Measurements from ENCODE around the gene STRBP. TPM values are rescaled to one million over a fixed set of nuclear protein-coding genes. Genes with fewer than 3 reads are reported as not detected.
"Not testable (repeated sequence)": the region's sequence is repeated elsewhere in the genome, so short reads cannot be mapped to it uniquely, and the experiment has no call there.

The STRBP gene
- total RNA-seq, 1 experiment from 2014 or later = 36.7 TPM

DNA sequence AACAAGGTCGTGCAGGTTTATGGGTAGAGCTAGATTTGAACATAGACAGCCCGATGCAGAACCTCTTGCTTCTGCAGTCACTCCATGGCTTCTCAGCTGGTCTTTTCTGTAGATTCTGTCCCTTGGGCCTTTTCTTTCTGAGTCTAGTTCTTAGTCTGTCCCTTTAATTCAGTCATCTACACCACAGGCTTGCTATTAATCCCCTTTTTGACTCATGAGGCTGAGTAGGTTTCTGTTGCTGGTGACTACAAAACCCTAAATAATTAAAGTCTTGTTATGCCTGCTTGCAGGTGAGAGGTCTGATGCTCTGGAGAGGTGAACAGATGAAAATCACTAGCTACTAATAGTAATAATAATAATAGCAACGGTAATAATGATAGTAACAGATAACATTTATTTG, 19.3 kb upstream of the STRBP start:
- in situ Hi-C loops (cut with HindIII; ENCODE audit: low pct_unique_long_range_greater_than_20kb, low sequenced_read_pairs) = no loop called here
- DNase-seq (ENCODE audit: low read depth, low spot score) = no peak

DNA sequence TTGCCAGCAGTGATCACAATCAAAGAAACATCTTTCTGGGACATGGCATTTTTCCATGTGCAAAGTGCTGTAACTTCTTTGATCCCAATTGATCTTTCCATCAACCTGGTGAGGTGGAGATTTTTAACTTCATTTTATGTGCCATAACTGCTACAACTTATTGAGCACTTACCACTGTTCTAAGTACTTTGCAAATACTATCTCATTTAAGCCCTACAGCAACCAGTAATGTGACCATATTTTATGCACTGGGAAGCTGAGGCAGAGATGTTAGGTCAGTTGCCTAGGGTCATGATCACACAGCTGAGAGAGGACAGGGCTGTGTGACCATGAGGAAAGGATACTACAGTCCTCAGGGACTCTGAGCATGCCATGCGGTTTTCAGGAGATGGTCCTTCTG, 17.9 kb upstream of the STRBP start:
- in situ Hi-C loops (cut with HindIII; ENCODE audit: low pct_unique_long_range_greater_than_20kb, low sequenced_read_pairs) = no loop called here
- no peak for DNase-seq (ENCODE audit: low read depth, low spot score)

DNA sequence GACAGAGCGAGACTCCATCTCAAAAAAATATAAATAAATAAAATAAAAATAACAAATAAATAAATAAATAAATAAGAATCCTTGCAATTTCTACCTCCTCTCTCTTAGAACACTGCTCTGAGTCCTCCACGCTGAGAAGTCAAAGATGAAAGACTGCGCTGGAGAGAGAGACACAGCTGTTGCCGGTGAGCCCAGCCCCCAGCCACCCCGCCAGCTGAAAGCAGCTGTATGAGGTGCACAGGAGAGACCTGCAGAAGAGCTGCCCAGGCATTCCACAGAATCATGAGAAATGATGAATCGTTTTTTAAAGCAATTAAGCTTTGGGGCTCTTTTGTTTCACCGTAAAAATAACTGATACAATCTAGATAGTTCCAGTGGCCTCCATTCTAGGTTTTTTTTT, 16.3 kb upstream of the STRBP start:
- DNase-seq (ENCODE audit: low read depth, low spot score) = no peak
- in situ Hi-C loops (cut with HindIII; ENCODE audit: low pct_unique_long_range_greater_than_20kb, low sequenced_read_pairs) = no loop called here

DNA sequence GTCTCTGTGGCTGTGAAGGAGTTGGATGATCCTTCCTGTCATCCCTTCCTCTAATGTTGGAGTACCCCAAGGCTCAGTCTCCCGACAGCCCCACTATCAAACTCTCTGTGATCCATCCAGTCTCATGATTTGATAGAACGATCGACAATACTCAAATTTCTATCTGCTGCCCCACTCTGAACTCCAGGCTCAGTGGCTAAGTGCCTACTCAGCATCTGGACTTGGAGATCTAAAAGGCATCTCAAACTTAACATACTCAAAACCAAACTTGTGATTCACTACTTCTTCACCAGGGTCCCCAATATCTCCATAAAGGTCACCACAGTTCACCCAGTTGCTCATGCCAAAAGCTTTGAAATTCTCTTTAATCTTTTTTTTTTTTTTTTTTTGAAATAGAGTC, 15.1 kb upstream of the STRBP start:
- no peak for DNase-seq (ENCODE audit: low read depth, low spot score)
- in situ Hi-C loops (cut with HindIII; ENCODE audit: low pct_unique_long_range_greater_than_20kb, low sequenced_read_pairs) = no loop called here

DNA sequence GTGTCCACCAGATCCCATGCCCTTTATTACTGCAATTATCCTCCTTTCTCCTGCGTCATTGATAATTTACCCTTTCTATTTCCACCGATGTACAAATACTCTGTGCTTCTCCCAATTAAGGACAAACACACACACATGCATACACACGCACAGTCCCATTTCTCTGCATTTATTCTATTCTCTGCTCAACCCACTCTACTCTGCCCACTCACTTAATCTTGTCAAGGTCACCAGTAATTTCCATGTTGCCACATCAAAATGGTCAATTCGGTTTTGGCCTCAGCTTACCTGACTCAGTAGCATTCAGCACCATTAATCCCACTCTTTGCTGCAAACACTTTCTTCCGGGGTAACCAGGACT, 14.6 kb upstream of the STRBP start:
- no peak for DNase-seq (ENCODE audit: low read depth, low spot score)
- in situ Hi-C loops (cut with HindIII; ENCODE audit: low pct_unique_long_range_greater_than_20kb, low sequenced_read_pairs) = no loop called here

DNA sequence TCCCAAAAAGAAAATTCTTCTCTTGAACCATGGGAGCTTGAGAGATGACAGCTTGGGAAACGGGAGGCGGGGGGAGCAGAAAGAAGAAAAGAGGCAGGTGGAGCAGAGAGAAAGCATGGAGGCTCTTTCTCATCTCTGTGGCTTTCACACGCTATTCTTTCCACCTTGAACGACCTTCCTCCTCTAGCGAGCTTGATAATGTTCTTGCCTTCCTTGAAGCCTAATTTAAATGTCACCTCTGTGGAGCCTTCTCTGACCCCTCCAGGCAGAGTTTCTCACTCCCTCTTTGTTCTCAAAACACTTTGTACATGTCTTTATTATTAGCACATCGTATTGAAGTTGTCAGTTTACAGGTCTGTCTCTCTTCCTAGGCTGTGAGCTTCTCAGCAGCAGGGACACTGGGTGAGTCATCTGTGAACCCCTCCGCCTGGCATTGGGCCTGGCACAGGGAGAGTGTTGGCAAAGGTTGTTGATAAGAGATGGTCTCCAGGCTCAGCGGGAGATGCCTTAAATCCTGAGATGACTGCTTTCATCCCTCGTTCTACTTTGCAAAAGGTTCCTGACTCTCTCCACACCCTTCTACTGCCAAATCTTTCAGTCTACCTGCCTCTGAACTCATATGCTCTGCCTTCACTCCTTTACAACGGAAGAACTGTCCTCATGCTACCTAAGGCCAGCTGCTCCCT, 14.1 kb upstream of the STRBP start:
- in situ Hi-C loops (cut with HindIII; ENCODE audit: low pct_unique_long_range_greater_than_20kb, low sequenced_read_pairs) = no loop called here
- no peak for DNase-seq (ENCODE audit: low read depth, low spot score)

DNA sequence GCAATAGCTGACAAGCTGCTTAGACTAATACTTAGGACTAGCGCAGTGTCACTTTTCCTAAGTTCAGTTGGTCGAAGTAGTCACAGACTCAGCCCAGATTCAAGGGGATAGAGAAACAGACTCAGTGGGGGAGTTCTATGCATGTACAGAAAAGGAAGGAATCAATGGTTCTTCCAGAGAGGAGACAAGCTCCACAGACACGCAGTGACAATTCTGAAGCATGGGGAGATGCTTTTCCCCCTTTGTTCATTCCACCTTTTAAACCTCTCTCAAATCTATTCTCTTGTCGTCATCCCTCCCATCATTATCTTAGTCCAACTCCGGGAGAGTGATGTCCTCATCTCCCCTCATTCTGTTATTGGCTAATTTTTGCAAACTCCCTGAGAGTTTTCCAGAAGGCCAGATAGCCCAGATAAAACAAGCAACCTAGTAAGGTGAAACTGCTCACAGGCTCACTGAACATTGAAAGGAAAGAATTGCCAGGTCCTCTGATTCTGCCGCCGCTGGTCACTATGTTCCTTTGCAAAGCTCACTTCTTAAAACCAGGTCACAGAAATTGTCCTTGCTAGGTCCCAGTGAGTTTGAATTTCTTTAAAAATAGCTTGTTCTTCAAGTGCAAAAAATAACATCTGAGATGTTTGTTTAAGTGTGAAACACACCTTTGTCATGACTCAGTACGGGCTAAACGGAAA, 13.4 kb upstream of the STRBP start:
- DNase-seq (ENCODE audit: low read depth, low spot score) = no peak
- in situ Hi-C loops (cut with HindIII; ENCODE audit: low pct_unique_long_range_greater_than_20kb, low sequenced_read_pairs) = no loop called here

DNA sequence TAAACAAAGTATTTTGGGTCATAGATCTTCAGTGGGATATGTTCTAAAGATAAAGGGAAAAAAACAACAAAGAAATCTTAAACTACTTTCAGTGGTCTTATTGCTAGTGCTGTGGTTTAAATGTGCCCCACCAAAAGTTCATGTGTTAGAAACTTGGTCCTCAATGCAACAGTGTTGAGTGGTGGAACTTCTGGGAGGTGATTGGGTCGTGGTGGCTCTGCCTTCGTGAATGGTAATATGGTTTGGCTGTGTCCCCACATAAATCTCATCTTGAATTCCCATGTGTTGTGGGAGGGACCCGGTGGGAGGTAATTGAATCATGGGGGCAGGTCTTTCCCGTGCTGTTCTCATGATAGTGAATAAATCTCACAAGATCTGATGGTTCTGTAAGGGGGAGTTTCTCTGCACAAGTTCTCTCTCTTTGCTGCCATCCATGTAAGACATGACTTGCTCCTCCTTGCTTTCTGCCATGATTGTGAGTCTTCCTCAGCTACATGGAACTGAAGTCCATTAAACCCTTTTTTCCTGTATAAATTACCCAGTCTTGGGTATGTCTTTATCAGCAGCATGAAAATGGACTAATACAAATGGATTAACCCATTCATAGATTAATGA, 10.6 kb upstream of the STRBP start:
- DNase-seq (ENCODE audit: low read depth, low spot score); in situ Hi-C loops (cut with HindIII; ENCODE audit: low pct_unique_long_range_greater_than_20kb, low sequenced_read_pairs): not testable (repeated sequence)

DNA sequence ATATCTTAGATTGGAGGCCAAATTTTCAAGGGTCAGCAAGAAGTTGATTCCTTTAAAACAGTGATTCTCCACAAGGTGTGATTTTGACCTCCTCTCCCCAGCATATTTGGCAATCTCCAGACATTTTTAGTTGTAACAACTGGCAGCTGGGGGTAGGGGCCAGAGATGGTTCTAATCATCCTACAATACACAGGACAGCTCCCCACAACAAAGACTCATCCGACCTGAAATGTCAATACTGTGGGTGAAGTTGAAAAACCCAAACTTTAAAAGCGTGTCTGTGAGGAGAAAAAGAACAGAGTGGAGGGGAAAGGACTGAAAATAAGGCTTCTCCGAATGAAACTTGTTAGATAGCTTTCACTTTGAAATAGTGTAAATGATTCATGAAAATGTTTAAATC, 10.0 kb upstream of the STRBP start:
- DNase-seq (ENCODE audit: low read depth, low spot score) = no peak
- in situ Hi-C loops (cut with HindIII; ENCODE audit: low pct_unique_long_range_greater_than_20kb, low sequenced_read_pairs) = no loop called here

DNA sequence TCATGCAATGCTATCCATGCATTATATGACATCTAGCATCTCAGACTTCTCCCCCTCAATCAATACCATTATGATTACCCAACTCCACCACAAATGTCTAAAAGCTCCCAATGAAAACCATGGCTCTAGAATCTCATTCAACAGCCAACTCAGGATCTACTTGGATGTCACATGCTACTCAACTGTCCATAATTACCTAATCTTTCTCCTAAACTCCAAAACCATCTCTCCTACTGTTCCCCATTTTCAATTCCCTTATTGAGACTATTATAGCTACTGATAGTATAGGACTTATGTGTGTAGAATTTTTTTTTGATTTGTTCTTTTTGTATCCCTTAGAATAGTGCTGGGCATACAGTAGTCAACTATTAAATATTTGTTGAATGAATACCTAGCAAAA, 8.2 kb upstream of the STRBP start:
- in situ Hi-C loops (cut with HindIII; ENCODE audit: low pct_unique_long_range_greater_than_20kb, low sequenced_read_pairs) = no loop called here
- no peak for DNase-seq (ENCODE audit: low read depth, low spot score)

DNA sequence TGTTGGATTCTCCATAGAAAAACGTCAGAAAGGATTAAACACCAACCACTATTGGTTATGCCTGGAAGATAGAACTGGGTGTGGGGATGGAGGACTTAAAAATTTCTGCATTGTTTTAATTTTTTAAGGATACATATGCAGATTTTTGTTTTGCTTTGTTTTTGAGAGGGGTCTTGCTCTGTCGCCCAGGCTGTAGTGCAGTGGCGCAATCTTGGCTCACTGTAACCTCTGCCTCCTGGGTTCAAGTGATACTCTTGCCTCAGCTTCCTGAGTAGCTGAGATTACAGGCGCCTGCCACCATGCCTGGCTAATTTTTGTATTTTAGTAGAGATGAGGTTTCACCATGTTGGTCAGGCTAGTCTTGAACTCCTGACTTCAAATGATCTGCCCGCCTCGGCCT, 2.7 kb upstream of the STRBP start:
- in situ Hi-C loops (cut with HindIII; ENCODE audit: low pct_unique_long_range_greater_than_20kb, low sequenced_read_pairs); DNase-seq (ENCODE audit: low read depth, low spot score): not testable (repeated sequence)

DNA sequence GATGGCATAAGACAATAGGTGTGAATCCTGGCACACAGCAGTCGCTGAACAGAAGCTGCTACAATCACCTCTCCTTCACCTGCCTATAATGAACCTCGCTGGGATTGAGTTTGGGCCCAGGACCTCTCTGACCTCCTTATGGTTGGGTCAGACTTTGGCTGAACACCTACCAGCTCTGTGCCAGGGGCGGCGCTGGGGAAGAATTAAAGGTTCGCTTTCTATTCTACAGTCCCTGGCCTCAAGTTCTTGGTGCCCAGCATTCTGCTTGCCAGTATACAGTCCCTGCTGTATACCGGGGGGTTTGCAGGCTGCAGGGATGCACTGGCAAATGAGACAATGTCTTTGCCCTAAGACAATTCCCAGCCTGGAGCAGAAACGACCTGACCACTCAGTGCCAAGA, 895 bp upstream of the STRBP start:
- in situ Hi-C loops (cut with HindIII; ENCODE audit: low pct_unique_long_range_greater_than_20kb, low sequenced_read_pairs) = no loop called here
- no peak for DNase-seq (ENCODE audit: low read depth, low spot score)

DNA sequence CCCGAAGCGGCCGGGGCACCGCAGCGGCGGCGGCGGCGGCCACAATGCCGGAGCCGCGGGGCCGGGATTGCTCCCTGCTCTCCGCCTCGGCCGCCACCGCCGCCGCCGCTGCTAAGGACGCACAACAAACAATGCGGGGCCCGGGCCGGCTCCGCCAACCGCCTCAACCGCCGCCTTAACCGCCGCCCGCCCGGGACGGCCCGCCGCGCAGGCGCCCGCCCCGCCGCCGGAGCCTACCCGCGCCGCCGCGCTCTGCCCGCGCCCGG, 254 bp downstream of the STRBP start:
- DNase-seq (ENCODE audit: low read depth, low spot score) = no peak
- in situ Hi-C loops (cut with HindIII; ENCODE audit: low pct_unique_long_range_greater_than_20kb, low sequenced_read_pairs) = no loop called here

DNA sequence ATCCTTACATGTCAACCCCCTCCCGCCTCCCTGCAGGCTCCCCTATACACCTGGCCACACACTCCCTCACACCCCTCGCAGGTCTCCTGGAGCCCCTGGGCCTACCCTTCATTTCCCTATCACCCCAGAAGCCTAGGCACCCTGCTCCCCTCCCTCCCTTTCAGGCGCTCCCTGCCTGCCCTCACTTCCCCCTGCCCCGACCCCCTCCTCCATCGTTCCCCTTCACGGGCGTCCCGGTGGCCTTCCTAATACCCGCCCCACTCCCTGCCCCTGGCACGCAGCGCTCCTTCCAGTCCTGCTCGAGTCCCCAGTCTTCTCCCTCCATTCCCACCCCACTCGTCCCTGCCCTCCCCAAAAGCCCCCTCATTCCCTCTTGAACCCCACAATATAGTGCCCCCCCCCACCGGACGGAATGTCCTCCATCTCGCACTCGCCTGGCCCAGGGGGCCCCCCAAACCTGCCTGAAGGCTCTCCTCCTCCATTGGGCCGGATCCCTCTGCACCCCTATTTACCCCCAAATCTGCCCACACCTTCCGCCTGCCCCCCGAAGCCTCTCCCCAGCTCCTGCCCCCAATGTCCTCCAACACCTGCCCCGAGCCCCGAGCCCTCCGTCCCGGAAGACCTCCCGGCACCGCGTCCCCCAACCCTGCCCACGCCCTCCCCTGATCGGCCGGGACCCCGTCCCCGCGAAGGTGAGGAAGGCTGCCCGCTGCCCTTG, 746 bp downstream of the STRBP start:
- DNase-seq (ENCODE audit: low read depth, low spot score) = no peak

DNA sequence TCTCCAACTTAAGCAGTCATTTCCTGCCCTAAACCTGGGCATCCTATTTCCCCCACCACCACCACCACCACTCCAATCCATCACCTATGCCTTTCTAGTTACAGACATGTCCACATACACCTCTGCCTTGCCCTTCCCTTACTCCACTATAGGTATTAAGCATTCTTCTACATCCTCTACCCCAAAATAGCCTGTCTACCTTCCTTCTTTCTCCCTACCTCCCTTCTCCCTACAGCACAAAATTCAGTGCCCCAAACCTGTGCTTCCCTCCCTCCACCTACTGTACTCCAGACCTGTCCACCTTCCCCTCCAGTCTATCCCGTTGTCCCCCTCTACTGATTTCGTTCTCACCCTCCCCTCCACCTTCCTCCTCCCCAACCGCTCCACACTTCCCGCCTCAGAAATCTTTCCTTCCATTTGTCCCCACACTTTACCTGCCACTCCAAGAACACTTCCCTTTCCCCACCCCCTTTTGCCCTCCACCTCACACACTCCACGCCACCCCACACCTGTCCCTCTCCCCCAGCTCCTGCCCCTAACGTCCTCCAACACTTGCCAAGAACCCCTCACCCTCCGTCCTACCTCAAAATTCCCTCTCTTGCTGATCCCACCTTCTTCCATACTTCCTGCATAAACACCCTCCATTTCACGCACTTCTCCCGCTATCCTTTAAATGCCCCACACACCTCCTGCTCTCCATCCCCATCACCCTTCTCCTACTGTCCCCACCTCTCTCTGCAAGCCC, 1.6 kb downstream of the STRBP start:
- DNase-seq (ENCODE audit: low read depth, low spot score) = no peak
- in situ Hi-C loops (cut with HindIII; ENCODE audit: low pct_unique_long_range_greater_than_20kb, low sequenced_read_pairs) = no loop called here

More for the DNA sequence above, 746 bp downstream of the STRBP start:
- in situ Hi-C loops (cut with HindIII; ENCODE audit: low pct_unique_long_range_greater_than_20kb, low sequenced_read_pairs) = no loop called here

DNA sequence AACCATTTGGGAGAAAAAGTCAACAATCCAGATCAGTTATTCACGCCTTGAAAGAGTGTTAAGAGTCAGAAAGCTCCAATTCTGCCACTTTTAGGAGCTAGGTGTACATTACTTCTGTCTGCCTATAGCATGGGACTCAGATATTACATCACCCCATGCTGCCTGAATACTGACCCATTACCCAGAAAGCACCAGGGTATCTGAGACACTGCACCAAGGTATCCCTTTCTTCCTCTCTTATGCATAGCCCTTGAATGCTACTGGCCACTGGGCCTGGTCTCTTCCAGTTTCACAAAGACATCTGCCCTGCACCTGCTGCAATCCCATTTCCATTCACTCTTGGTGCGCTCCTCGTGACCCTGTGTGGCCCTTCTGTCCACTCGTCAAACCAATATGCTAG, 2.6 kb downstream of the STRBP start:
- no peak for DNase-seq (ENCODE audit: low read depth, low spot score)
- in situ Hi-C loops (cut with HindIII; ENCODE audit: low pct_unique_long_range_greater_than_20kb, low sequenced_read_pairs) = no loop called here

DNA sequence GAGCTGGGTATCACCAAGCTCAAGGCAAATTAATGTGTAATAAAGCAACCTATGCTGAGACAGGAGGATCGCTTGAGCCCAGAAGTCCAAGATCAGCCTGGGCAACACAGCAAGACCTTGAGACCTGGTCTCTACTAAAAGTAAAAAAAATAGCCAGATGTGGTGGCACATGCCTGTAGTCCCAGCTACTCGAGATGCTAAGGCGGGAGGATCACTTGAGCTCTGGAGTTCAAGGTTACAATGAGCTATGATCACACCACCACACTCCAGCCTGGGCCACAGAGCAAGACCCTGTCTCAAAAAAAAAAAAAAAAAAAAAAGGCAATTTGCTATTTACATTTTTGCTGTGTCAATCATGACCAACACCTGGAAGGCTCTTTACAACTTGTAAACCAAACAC, 5.2 kb downstream of the STRBP start:
- DNase-seq (ENCODE audit: low read depth, low spot score) = no peak
- in situ Hi-C loops (cut with HindIII; ENCODE audit: low pct_unique_long_range_greater_than_20kb, low sequenced_read_pairs) = no loop called here

DNA sequence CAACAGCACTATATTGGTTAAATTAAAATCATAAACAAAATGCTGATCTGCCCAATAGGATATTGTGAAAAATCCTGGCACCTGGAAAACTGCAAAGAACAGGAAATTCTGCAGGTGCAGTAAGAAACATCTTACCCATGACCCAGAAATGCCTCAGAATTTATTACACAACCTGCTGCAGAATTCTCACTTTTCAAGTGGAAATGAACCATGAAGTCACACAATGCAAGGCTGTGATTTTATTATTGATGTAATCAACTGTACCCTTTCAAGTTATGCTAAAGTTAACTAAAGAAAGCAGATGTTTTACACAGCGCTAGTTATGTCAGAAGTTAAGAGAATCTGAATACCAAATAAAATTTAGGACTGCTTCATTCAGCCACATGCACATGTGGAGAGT, 6.0 kb downstream of the STRBP start:
- in situ Hi-C loops (cut with HindIII; ENCODE audit: low pct_unique_long_range_greater_than_20kb, low sequenced_read_pairs) = no loop called here
- DNase-seq (ENCODE audit: low read depth, low spot score) = no peak

All from SK-MEL-5 (cell line).